ENCODE results near the gene PIWIL4. TPM values are rescaled to one million over a fixed set of nuclear protein-coding genes. Genes with fewer than 3 reads are reported as not detected.

The PIWIL4 gene
- total RNA-seq, 4 donors from 2014 or later, result 1.5 to 5.1 (median 3.5) TPM

DNA sequence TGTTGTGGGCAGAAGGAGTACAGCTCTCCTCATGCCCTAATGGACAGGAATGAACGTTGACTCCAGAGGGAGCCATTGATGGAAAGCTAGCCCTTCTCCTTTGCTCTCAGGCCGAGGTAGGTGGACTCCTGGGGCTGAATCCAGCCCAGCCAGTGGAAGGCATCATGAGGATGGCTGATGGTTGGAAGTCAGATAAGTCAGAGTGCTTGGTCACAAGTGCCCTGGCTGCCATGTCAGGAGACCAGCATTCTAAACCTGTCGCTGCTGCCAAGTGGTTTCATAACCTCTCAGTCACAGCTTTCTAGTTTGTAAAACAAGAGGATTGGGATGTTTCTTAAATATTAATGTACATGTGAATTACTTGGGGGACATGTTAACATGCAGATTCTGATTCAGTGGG lies 32.3 kb downstream of the PIWIL4 start:
- Histone ChIP-seq H3K9me3 (no peaks in the 10 kb centered on the region), H3K4me1 (no peaks in the 10 kb centered on the region), H3K36me3 (no peaks in the 10 kb centered on the region), H3K27me3 (no peaks in the 10 kb centered on the region), H3K27ac (no peak overlapping the region), H3K4me3 (replicated peaks in 1 of 3) (no peak overlapping the region)
- DNase-seq, result no peak
- WGBS, 2 donors, result 63 to 75% methylated on average over 3 of the region's 3 CpGs
- no peak for TF ChIP-seq POLR2A (IDR thresholded peaks at IDR 0.05)
- TF ChIP-seq, protein P1, sequence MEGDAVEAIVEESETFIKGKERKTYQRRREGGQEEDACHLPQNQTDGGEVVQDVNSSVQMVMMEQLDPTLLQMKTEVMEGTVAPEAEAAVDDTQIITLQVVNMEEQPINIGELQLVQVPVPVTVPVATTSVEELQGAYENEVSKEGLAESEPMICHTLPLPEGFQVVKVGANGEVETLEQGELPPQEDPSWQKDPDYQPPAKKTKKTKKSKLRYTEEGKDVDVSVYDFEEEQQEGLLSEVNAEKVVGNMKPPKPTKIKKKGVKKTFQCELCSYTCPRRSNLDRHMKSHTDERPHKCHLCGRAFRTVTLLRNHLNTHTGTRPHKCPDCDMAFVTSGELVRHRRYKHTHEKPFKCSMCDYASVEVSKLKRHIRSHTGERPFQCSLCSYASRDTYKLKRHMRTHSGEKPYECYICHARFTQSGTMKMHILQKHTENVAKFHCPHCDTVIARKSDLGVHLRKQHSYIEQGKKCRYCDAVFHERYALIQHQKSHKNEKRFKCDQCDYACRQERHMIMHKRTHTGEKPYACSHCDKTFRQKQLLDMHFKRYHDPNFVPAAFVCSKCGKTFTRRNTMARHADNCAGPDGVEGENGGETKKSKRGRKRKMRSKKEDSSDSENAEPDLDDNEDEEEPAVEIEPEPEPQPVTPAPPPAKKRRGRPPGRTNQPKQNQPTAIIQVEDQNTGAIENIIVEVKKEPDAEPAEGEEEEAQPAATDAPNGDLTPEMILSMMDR (IDR thresholded peaks at IDR 0.05), result no peak
- intact Hi-C loops (cut with DNase I), result loop anchor here (5.0 kb wide), 1 partner anchor 77 kb away; no protein-coding TSS in a partner anchor

DNA sequence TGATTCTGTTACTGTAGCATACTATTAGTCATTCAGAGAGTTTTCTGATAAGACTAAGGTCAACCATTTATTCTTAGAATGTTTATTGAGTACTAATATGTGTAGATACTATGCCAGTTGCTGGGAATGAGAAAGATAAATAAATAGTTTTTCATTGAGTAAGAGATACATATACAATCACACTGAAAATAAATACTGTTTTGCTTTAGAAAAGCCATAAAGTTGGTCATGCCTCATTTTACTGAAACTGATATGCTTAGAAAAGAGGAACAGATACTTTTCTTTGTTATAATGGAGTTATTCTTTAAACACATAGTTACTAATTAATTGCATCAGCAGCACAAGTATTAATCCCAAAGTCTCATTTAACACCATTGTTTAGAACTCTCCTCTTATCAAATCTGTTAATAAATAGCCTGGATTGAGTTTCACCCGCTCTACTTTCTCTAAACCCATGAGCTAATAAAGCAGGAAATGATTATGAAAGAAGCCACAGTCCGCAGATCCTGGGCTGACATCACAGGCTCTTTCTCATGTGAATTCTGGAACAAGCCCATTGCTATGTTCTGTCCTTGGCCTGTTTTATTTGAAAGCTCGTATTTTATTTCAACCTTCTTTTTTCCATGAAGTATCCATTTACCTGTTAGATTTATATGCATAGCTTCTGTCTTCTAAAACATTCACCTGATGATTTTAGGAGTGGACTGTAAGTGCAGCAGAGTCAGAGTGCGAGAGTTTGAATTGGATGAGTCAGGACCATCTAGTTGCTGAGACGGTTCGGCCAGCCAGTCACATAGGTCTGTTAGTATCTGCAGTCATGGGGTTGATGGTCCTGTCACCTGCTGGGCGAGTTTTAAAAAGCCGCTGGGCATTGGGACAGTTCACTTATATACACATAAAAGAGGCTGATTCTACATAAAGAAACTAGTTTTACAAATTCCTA lies 35.5 kb downstream of the PIWIL4 start:
- Histone ChIP-seq H3K36me3 (no peaks in the 10 kb centered on the region), H3K27me3 (no peaks in the 10 kb centered on the region), H3K9me3 (no peaks in the 10 kb centered on the region), H3K4me3 (replicated peaks in 1 of 3) (no peak overlapping the region), H3K4me1 (no peaks in the 10 kb centered on the region), H3K27ac (no peak overlapping the region)
- TF ChIP-seq, protein P1 (IDR thresholded peaks at IDR 0.05), result peak in 2 of 6 experiments; percentile 12 to 29
- TF ChIP-seq POLR2A (IDR thresholded peaks at IDR 0.05), result no peak
- 68 to 81% methylated on average over 8 of the region's 8 CpGs for WGBS, 2 donors
- peak in 1 of 2 donors; percentile 66 for DNase-seq
- intact Hi-C loops (cut with DNase I), result no loop called here

DNA sequence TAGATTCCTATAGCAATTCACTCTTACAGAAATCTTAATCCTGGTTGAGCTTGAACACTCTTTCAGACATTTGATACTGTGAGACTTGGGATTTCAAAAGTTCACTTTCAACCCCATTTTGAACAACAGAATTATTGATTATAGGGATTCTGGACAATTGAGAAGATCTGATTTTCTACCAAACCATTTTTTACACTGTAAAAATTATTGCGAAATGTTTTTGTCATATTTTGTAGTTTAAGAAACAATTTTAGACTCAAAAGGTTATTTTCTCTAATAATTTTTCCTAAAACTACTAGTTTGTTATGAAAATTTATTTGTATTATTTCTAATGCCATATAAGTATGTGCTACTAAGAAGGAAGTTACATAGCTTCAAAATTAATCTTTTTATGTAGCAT lies 36.4 kb downstream of the PIWIL4 start:
- Histone ChIP-seq H3K4me1 (no peaks in the 10 kb centered on the region), H3K9me3 (no peaks in the 10 kb centered on the region), H3K4me3 (replicated peaks in 1 of 3) (no peak overlapping the region), H3K27ac (no peak overlapping the region), H3K27me3 (no peaks in the 10 kb centered on the region), H3K36me3 (no peaks in the 10 kb centered on the region)
- no peak for DNase-seq
- WGBS, 2 donors, result 99% methylated on average over 1 of the region's 1 CpG
- intact Hi-C loops (cut with DNase I), result no loop called here
- TF ChIP-seq, protein P1 (IDR thresholded peaks at IDR 0.05), result no peak
- TF ChIP-seq POLR2A (IDR thresholded peaks at IDR 0.05), result no peak

DNA sequence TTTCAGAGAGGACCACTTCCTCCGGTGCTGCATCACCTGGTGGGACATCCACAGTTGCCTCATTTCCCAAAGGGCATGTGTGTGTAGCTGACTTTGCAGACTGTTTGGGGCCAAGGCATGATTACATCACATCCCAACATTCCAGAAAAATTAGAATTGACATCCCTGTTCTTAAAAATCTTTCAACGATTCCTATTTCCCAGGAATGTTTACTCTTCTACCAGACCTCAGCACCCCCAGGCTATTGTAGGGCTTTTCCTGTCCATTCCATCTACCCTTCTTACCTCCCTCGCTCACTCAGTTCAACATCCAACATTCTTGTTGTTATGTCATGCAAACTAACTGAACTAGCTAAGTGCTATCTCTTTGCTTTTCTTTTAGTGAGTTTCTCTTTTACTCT lies 37.3 kb downstream of the PIWIL4 start:
- no peaks in the 10 kb centered on the region for H3K4me1 ChIP-seq
- intact Hi-C loops (cut with DNase I), result no loop called here
- TF ChIP-seq, protein P1 (IDR thresholded peaks at IDR 0.05), result no peak
- no peak for TF ChIP-seq POLR2A (IDR thresholded peaks at IDR 0.05)
- H3K27me3 ChIP-seq, result no peaks in the 10 kb centered on the region
- no peak for DNase-seq
- no peaks in the 10 kb centered on the region for H3K36me3 ChIP-seq
- no peak overlapping the region for H3K4me3 ChIP-seq (replicated peaks in 1 of 3)
- H3K9me3 ChIP-seq, result no peaks in the 10 kb centered on the region
- 75 to 78% methylated on average over 3 of the region's 3 CpGs for WGBS, 2 donors
- H3K27ac ChIP-seq, result no peak overlapping the region

DNA sequence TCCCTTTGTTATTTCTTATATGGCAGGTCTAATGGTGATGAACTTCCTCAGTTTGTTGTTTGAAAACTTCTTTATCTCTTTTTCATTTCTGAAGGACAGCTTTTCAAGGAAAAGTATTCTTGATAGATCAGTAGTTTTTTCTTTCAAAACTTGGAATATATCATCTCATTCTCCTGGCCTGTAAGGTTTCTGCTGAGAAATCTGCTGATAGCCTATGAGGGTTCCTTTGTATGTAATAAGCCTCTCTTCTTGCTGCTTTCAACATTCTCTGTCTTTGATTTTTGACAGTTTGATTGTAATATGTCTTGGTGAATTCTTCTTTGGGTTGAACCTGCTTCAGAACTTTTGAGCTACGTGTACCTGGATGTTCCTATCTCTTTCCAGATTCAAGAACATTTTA lies 46.0 kb downstream of the PIWIL4 start:
- no peak overlapping the region for H3K4me3 ChIP-seq (replicated peaks in 1 of 3)
- WGBS, 2 donors, result 83 to 90% methylated on average over 1 of the region's 1 CpG
- TF ChIP-seq, protein P1 (IDR thresholded peaks at IDR 0.05), result no peak
- TF ChIP-seq POLR2A (IDR thresholded peaks at IDR 0.05), result no peak
- DNase-seq, result no peak
- H3K27ac ChIP-seq, result no peak overlapping the region
- H3K4me1 ChIP-seq, result no peaks in the 10 kb centered on the region
- intact Hi-C loops (cut with DNase I), result no loop called here
- H3K9me3 ChIP-seq, result no peaks in the 10 kb centered on the region
- H3K36me3 ChIP-seq, result no peaks in the 10 kb centered on the region
- no peaks in the 10 kb centered on the region for H3K27me3 ChIP-seq
